HTERT RPE-1 (cell line): Measurements from ENCODE around the gene TNNT2.

Experiments
- in situ Hi-C: fragments of 300-500 bp; cut with MboI; formaldehyde crosslinking; loops from 4 replicates; pipeline ENCODE4 v1.14.3; 2020; ENCODE audit warnings: low sequenced_read_pairs

Gene TNNT2

DNA sequence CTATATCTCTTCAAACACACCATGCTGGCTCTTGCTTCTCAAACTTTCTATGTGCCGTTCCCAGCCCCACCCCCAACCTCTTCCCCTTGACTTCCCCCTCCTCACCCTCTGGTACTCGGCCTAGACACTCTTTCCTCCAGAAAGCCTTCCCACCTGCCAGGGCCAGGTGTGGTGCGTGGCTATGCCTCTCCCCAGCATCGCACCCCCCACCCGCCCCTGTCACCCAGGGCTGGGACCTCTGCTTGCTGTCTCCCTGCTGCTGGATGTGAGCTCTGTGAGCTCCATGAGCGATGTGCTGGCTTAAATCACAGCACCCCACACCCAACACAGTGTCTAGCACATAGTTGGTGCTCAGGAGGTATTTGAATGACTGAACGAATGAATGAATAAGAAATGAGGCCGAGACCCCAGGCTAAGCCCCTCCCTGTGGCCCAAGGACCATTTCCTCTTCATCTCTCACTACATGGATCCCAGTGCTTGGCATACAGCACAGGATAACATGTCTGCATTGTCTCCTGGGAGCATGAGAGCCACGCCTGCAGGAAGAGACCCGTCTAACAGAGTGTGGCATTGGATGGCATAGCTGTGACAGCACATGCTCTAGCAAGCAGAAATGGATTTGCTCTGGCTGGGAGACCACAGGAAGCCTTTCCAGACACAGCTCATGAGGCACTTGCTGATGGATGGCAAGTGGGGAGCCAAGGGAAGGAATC lies 19.7 kb downstream of the TNNT2 start:
- in situ Hi-C loops = no loop called here

DNA sequence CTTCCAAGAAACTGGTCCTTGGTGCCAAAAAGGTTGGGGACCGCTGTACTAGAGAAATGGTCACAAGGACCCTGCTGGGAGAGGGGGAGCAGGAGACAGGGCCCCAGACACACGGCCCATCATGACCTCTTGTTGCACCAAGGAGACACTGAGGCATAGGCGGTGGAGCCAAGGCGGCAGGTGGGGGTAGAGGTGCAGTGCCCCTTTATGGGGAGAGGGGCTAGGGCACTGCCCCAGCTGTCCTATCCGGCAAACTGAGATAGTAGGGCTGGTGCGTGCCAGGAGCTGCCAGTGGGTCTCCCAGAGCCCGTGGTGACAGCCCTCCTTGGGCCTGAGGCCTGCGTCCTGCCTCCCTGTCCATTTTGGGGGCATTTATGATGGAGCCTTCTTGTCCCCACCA lies 20.3 kb downstream of the TNNT2 start:
- in situ Hi-C loops = no loop called here

- in situ Hi-C loops = no loop called here
These were observed 20.8 kb downstream of the TNNT2 start for GRCh38 chr1:201356701-201357100.

- in situ Hi-C loops = no loop called here
These were observed 21.2 kb downstream of the TNNT2 start for GRCh38 chr1:201356236-201356635.

DNA sequence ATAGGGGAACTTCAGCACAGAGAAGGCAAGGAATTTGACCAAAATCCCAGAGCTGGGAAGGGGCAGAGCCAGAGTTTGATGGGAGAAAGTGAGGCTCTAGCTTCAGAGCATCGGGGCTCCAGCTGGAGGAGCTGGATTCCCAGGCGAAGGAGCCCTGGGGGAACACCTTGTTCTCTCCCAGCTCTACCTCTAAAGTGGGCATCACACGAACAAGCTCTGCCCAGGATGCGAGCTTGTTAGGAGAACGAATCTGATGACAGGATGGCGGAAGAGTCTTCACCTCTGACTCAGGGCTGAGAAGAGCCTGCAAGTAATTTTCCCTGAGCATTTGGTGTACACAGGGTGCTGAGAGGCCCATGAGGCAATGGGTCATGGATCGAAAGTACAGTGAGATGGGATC lies 22.0 kb downstream of the TNNT2 start:
- in situ Hi-C loops = no loop called here

DNA sequence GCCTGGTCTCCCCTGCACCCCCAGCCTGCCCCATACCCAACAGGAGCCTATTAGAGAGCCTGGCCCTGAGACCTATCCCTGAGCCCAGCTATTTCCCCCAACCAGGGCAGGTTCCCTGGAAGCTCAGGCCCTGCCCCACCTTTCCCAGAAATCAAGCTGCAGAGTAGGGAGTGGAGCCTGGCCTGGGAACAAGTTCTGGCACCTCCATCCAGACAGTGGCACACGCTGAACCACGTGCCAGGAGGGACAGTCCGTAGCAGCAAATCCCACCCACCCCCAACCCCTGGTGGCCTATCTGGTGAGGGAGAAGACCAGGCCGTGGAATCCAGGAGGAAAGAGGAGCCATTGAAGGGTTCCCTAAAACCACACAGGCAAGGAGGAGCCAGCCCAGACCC lies 22.6 kb downstream of the TNNT2 start:
- in situ Hi-C loops = no loop called here

DNA sequence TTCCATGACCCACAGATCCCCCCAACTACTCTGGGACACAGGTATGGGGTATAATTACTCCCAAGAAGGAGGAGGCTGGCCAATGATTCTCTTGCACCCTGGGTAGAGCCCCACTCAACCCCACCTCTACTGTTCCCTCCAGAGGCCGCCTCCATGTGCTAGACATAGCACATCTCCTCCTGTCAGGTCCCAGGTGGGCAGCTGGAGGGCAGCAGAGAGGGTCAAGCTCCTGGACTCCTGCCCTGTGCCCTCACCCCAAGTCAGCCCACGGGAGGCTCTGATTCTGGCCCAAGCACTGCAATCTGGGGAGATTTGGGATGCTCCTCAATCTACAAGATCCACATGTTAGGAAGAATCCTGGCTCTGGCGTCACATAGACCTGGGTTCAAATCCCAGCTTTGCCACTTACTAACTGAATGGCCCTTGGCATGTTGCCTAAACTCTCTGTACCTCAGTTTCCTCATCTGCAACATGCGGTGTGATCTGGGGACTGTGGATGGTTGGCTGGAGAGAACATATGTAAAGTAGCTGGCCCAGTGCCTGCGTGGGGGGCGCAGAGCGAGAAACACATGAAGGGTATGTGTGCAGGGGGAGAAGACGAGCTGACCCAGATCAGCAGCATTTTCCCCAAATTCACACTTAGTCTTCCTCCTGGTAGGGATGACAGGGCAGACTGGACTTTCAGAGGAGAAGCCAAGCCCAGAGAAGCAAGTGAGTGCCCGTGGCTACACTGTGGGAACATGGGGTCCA lies 23.2 kb downstream of the TNNT2 start:
- in situ Hi-C loops = no loop called here

DNA sequence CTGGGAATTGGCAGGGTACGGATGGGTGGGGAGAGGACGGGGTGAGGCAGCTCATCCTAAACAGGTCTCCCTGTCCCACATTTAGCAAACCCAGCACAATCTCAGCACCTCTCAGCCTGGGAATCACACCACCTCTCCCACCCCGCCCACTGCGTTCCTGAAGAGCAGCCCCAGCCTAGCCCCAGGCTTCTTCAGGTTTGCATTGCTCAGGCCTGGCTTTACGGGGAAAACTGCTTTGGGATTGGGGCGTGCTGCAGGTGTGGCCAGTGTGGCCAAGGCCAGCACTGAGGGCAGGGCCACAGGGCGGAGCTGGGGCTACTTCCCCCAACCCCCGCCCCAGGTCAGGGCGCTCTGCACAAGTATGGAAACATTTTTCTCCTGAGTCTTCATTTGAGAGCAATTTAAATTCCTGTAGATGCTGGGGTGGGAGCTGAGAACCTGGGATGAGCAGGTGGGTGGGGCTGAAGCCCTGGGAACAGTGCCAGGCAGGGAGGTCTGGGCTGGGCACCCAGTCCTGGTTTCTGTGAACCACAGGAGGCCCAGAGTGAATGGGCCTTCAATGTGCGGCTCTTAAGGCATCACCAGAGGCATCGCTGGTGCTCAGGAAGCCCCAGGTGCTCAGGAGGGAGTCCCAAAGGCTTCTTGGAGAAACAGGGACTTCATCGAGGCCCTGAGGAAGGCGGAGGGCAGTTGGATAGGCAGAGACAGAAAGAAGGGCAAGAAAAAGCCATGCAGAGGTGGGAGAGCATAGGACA lies 24.1 kb downstream of the TNNT2 start:
- in situ Hi-C loops = no loop called here

GRCh38 chr1:201351617-201352016 lies 25.9 kb downstream of the TNNT2 start:
- in situ Hi-C loops = no loop called here

GRCh38 chr1:201350884-201351283 lies 26.6 kb downstream of the TNNT2 start:
- in situ Hi-C loops = no loop called here

DNA sequence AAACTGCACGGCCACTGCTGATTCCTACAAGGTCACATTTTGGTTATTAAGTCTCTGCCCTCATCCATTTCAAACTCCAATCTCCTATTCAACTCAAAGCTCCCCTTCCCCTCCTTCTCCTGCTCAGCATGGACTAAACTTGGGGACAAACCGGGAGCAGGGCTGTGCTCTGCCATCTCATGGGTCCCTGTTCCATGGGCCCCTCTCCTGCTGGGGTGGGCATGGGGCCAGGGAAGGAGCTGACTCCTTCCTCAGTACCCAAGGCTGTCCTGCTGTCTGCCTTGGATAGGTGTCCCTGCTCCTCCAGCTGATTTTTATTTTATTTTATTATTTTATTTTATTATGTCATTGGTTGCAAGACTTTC lies 27.1 kb downstream of the TNNT2 start:
- in situ Hi-C loops = no loop called here

GRCh38 chr1:201349092-201349491 lies 28.4 kb downstream of the TNNT2 start:
- in situ Hi-C loops = no loop called here

DNA sequence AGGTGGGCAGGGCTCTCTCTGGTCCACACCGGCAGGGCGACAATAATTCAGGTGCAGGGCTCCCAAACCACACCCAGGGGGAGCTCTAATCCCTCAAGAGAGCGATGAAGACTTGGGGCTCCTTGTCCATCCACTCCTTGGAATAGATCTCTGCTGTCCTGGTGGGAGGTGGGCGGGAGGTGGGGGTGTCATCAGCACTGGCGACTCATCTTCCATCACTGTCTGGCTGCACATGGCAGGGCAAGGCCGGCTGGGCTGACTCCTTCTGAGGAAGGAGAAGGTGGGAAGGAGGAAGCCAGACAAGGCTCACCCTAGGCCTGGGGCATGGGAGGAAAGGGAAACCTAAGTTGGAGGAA lies 29.3 kb downstream of the TNNT2 start:
- in situ Hi-C loops = no loop called here

DNA sequence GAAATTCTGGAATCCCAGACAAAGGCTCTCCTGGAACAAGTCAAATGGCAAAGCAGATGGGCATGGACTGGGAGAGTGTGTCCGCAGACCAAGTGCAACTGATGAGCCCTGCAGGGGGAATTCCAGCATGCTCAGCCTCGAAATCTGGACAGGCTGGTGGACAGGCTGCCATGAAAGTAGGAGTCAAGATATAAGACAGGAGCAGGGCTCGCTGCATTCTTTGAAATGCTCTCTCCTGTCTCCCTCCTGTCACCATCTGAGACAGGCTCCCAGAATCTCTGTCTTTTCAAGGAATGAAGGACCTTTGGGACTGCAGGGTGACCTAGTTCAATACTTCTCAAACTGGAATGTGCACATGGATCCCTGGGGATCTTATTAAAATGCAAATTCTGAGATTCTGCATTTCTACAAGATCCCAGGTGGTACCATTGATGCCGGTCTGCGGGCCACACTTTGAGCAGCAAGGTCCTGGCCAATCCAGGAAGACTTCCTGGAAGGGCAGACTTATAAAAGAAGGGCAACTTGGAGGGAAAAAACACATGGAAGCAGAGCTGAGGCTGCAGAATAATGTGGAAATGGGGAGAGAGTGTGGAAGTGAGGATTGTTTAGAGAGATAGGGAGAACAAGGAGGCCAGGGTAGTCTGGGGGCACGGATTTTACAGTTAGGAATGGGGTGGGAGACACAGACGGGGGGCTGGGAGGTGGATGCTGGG lies 29.8 kb downstream of the TNNT2 start:
- in situ Hi-C loops = no loop called here

GRCh38 chr1:201346987-201347386 lies 30.5 kb downstream of the TNNT2 start:
- in situ Hi-C loops = no loop called here

GRCh38 chr1:201346337-201346939 lies 31.0 kb downstream of the TNNT2 start:
- in situ Hi-C loops = no loop called here

DNA sequence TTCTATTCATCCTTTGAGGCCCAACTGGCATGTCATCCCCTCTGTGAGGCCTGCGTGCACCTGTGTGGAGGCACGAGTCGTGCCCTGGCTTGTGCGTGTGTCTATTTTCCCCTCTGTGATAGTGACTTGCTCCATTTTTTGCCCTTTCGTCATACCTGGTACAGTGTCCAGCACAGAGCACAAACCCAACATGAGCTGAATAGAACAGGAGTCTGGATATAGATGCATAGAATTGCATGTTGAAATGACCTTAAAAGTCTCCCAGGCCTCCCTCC lies 32.5 kb downstream of the TNNT2 start:
- in situ Hi-C loops = no loop called here

- in situ Hi-C loops = no loop called here
These were observed 33.0 kb downstream of the TNNT2 start for GRCh38 chr1:201344206-201345080.

DNA sequence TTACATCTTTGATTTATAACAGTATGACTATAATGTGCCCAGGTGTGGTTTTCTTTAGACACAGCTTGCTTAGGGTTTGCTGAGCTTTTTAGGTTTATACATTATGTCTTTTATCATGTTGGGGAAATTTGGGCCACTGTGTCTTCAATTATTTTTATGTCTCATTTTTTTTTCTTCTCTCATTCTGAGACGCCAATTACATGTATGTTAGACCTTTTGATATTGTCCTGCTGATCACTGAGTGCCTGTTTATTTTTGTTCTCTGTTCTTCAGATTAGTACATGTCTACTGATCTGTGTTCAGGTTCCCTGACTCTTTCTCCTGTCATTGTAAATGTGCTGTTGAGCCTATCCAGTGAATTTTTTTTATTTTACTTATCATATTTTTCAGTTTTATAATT lies 36.1 kb downstream of the TNNT2 start:
- in situ Hi-C loops = no loop called here

DNA sequence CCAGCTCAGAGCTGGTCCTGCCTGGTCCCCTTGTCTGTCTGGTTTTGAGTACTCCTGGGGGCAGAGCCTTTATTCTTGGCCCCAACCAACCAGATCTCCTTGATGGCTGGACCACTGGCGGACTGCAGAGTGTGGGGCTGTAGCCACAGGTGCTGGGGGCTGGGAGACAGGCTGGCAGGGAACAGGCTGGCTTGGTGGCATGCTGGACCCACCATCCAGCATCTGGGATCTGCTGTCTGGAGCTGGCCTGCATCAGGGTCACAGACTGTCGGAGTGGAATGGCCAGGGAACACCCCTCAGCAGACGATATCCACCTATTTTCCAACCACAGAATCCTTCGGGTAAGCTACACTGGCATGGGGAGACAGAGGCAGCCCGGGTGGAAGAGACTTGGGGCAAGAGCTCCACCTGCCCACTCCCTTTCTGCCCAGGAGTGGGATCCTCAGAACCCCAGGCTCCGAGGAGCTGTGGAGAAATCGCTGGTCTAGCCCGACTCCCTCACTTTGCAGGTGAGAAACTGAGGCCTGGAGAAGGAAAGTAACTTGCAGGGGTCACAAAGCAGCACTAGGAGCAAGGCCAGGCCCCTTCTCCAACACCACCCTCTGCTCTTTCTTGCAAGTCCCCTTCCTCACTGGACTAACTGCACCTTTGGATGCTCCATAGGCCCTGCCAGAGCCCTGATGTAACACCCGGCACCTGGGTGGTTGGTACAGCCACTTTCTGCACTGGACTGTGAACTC lies 40.6 kb downstream of the TNNT2 start:
- in situ Hi-C loops = no loop called here
